Inferior parietal cortex (tissue), 1 donor: ENCODE data around the gene CFAP100.

Experiments used
- DNase-seq: peaks from one replicate; pipeline ENCODE4 v3.0.0-alpha.2; 2016; ENCODE audit errors: extremely low spot score

The CFAP100 gene

DNA sequence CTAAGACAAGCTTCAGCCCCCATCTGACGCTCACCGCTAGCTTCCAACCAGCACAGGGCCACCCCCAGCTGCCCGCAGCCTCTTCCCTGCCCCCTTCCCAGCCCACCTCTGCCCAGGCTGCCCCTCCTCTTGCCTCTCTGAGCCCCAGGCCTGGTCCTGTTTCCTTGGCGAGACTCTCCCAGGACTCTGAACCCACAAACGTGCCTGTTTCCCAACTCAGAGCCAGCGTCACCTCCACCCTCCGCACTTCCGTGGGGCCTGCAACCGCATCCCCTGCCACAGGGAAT, 45.9 kb downstream of the CFAP100 start:
- no peak for DNase-seq

DNA sequence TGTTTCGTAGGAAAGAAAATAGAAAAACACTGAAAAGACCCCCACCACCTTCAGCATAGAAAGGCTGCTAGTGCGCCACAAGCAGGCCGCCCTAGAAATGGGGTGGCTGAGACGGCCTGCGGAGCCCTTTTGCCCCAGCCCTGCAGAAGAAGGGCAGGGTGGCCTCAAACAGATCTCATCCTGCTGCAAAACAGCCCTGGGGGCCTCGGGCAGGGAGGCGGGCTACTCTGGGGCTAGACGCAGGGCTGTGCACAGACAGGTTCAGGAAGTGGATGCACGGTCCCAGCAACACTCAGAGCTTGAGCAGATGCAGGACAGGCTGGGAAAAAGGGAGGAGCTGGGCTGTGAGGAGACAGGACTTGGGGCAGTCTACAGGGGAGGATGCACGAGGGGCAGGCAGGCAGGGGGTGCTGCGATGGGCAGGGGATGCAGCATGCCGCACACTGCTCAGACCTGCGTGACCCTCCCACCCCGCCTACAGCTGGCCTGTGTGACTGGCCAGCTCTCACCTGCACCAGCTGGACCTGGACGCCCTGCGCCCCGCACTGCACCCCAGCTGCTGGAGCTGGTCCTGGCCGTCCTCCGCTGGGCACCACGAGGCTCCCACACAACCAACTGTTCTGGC, 46.7 kb downstream of the CFAP100 start:
- DNase-seq: no peak

- DNase-seq: peak; percentile 32
Observed at GRCh38 chr3:126442094-126442855, 47.6 kb downstream of the CFAP100 start.

DNA sequence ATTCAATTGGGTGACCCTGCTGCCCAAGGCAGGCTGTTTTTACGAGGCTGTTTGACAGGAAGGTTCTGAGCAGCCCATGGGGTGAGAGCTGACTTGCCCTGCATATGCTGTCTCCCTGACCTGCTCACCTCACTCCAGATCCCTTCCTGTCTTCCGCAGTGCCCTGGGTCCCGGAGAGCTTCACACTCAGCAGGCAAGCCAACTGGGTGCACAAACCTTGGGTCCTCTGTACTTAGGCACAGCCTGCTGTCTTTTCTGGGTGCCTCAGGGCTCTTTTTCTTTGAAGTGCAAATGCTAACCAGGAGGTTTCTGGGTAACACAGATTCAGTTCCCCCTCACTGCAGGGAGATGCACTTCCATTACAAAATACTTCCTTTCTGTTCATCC, 48.1 kb downstream of the CFAP100 start:
- DNase-seq: no peak

GRCh38 chr3:126445506-126445905, 50.8 kb downstream of the CFAP100 start:
- no peak for DNase-seq

DNA sequence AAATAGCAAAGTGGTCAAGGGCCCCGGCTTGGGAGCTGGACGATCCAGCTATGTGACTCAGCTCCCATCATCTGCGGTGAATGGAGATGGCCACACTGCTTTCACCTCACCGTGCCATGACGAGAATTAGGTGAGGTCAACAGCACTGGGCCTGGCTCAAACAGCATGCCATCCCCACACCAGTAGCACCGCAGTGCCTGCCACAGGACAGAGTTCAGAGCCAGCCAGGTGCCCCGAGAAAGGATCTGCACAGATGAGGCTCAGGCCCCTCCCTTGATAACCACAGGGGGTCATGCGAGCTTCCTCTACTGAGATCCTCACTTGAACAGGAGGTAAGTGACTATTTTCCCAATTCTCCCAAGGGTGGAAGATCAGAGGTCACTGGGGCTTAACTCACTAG, 51.6 kb downstream of the CFAP100 start:
- no peak for DNase-seq

DNA sequence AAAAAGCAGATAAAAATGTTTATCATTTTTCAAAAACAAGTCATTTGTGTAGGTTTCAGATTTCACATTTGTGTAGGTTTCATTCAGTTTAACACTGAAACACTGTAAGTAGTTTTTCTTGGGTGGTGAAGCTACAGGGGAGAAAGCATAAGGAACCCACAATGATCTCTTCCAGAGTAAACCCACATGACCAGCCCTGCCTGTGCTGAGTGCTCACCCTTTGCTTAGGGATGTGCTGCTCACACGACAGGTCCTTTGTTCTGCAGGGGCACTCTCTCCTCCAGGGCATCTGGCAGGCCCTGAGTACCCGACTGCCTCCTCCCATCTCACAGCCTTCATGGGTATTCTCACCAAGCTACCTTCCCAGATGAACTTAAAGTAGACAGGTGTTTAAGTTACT, 52.1 kb downstream of the CFAP100 start:
- no peak for DNase-seq

GRCh38 chr3:126447456-126448106, 52.9 kb downstream of the CFAP100 start:
- no peak for DNase-seq

GRCh38 chr3:126448136-126448892, 53.6 kb downstream of the CFAP100 start:
- DNase-seq: no peak

GRCh38 chr3:126448893-126449180, 54.1 kb downstream of the CFAP100 start:
- DNase-seq: no peak

- no peak for DNase-seq
Observed at GRCh38 chr3:126449621-126450051, 54.9 kb downstream of the CFAP100 start.

DNA sequence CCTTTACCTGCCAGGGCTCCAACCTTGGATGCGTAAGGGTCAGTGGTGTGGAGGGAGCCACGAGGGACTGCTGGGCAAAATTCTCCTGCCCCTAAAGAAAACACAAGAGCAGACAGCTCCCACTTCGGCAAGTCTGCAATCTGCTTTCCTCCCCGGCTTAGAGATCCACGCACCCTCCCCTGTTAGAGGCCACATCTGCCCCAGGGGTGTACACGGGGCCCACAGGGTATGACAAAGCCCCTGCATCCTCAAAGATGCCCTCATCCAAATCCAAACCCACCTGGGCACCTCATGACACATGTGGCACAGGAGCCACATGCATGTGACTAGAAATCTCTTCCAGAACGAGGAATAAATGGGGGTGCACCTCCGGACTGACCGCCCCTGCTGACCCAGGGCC, 55.5 kb downstream of the CFAP100 start:
- DNase-seq: no peak

- no peak for DNase-seq
Observed at GRCh38 chr3:126450744-126451143, 56.0 kb downstream of the CFAP100 start.

DNA sequence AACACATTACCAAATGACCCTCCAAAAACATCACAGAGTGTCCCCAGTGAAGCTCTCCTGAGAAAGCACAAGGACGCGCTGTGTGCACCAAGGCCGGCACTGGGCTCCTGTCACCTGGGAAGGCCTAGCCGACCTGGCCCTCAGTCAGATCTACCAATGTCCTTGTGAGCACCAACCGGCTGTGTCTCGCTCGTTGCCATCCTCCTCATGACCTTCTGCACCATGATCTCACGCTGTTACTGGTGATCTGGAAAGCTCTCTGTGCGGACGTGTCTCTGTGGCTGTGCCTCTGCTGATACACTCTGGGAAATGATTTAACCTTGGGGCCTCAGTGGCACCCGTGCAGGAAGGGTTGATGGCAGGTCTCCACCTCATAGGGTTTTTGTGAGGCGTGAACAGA, 56.8 kb downstream of the CFAP100 start:
- no peak for DNase-seq

DNA sequence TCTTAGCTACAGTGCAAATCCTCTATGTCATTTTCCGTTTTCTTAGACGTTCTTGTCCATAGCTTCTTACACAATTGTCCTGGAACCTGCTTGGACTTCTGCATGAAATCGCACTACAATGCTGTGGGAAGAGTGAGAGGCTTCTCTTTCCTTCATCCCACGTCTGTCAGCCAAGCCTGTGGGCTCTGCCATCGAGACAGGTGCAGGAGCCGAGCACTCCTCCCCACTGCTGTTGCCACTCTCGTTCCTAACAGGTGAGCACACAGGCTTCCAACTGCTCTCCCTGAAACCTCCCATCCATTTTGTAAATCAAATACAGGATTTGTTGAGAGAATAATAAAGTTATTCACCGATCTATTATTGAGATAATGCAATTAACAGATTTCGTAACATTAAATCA, 57.5 kb downstream of the CFAP100 start:
- no peak for DNase-seq

GRCh38 chr3:126454025-126454424, 59.3 kb downstream of the CFAP100 start:
- DNase-seq: no peak

DNA sequence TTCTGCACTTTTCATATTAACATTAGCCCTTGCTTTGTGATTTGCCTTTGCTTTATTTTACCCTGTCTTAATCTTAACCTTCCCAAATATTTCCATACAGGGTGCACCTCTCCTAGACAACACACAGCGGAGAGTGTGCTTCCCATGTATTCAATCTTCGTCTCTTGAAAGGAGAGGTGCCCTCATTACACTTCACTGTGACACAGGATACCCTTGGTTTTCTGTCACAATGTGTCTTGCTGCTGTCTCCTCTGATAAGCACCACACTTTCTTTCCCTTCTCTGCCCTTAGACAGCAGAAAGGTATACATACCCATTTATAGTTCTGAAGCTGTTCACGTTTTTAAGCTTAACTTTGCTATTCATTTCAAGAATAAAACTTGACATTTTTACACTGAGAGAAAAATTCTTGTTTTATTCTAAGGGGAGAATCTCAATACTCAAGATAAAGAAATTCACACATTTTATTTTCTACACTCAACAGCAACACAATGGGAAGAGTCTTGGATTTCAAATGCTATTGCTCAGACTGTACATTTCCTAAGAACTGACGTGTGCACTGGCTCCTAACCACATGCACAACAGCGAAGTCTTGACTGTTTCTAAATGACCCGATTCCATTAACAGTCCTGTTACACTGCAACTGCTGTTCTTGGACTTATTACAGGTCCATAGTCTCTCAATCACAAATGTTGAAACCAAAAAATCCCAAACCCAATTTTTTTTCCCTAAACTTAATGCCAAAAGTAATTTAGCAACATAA, 59.9 kb downstream of the CFAP100 start:
- no peak for DNase-seq

GRCh38 chr3:126456211-126456610, 61.5 kb downstream of the CFAP100 start:
- no peak for DNase-seq

DNA sequence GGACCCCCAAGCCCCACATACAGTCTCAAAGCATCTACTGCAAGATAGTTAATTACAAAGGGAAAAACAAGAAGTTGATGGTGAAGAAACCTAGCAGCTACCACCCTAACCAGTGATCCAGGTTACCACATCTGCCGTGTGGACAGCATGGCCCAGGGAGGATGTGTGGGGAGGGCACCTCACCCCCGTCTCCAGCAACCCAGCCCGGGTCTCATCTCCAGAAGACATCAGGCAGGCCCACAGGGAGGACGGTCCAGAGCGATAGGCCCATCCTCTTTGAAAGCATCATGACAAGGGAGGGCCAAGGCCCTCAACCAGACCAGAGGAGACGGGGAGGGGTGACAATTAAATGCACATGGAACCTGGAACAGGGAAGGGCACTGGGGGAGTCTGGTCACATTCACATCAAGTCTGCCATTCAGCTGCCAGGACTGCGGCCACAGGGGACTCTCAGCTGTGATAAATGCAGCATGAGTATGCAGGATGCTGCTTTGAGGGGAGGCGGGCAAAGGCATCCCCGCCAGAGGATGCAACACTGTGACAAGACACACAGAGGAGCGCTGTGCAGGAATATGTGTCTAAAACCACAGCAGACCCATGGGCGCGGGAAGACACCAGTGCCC, 62.2 kb downstream of the CFAP100 start:
- no peak for DNase-seq

DNA sequence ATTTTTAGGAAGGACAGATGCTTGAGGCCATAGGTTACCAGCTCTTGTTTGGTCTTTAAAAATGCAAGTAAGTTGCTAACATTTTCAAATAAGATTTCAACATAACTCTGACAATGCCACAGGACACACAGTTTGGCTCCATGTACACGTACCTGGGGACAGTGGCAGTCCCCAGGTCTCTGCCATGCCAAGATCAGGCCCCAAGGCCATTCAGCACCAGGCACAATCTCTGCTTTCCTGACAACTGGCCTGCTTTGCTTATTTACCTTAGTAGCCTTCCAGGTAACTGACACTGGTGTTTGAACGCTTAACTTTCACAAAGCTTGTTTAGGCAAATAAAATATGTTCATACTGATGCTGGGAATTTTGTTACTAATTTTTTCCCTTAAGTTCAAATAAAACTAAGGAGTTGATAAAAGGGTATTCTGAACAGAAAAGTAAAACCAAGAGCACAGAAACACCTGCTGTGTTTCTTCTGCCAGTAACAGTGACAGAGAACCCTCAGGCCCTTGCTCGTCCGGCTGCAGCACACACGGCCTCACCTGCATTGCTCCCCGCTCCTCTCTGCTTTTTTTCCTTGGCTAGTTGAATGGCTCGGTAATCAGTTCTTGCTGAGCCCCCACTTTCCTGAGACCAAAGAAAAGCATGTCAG, 64.5 kb downstream of the CFAP100 start:
- no peak for DNase-seq

- DNase-seq: no peak
Observed at GRCh38 chr3:126459763-126460127, 65.0 kb downstream of the CFAP100 start.
